ENCODE measurements around the gene TRMT11.
"Not testable (repeated sequence)": the region's sequence is repeated elsewhere in the genome, so short reads cannot be mapped to it uniquely, and the experiment has no call there.

The TRMT11 gene

DNA sequence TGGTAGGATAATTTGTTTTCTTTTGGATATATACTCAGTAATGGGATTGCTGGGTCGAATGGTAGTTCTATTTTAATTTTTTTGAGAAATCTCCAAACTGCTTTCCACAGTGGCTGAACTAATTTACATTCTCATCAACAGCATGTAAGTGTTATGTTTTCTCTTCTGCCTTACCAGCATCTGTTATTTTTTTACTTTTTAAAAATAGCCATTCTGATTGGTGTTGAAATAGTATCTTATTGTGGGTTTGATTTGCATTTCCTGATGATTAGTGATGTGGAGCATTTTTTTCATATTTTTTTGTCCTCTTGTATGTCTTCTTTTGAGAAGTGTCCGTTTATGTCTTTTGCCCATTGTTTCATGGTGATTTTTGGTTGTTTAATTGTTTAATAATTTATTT, 17.8 kb upstream of the TRMT11 start:
- Mint-ChIP-seq H3K4me1 (no peaks in the 10 kb centered on the region), H3K27ac (no peak overlapping the region), H3K9me3 (no peaks in the 10 kb centered on the region), H3K4me3 (no peak overlapping the region), H3K27me3 (ENCODE audit: low read depth, poor library complexity) (no peaks in the 10 kb centered on the region), H3K36me3 (ENCODE audit: low read depth) (peaks cover 42% of the 10 kb centered on the region)
- TF ChIP-seq, protein P1, sequence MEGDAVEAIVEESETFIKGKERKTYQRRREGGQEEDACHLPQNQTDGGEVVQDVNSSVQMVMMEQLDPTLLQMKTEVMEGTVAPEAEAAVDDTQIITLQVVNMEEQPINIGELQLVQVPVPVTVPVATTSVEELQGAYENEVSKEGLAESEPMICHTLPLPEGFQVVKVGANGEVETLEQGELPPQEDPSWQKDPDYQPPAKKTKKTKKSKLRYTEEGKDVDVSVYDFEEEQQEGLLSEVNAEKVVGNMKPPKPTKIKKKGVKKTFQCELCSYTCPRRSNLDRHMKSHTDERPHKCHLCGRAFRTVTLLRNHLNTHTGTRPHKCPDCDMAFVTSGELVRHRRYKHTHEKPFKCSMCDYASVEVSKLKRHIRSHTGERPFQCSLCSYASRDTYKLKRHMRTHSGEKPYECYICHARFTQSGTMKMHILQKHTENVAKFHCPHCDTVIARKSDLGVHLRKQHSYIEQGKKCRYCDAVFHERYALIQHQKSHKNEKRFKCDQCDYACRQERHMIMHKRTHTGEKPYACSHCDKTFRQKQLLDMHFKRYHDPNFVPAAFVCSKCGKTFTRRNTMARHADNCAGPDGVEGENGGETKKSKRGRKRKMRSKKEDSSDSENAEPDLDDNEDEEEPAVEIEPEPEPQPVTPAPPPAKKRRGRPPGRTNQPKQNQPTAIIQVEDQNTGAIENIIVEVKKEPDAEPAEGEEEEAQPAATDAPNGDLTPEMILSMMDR (IDR thresholded peaks at IDR 0.05), result no peak
- no peak for DNase-seq

DNA sequence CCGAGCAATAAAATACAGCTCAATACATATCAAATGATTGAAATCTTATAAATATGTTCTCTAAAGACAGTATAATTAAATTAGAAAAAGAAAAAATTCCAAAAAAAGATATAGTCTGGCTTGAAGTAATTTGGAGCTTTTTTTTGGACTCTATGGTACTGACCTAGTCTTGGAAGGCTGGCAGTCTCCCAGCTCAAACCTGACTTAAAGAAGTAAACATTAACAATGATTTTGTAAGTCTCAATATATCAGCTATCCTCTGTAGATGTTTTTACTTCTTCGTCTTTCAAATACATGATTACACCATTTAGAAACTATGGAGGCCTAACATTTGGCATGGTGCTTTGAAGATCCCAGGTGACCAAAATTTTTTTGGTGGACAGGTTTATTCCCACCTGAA, 15.6 kb upstream of the TRMT11 start:
- no peaks in the 10 kb centered on the region for H3K27me3 Mint-ChIP-seq (ENCODE audit: low read depth, poor library complexity)
- H3K4me3 Mint-ChIP-seq, result no peak overlapping the region
- peaks cover 46% of the 10 kb centered on the region for H3K36me3 Mint-ChIP-seq (ENCODE audit: low read depth)
- no peaks in the 10 kb centered on the region for H3K4me1 Mint-ChIP-seq
- TF ChIP-seq, protein P1 (IDR thresholded peaks at IDR 0.05), result no peak
- H3K9me3 Mint-ChIP-seq, result no peaks in the 10 kb centered on the region
- no peak for DNase-seq
- no peak overlapping the region for H3K27ac Mint-ChIP-seq

DNA sequence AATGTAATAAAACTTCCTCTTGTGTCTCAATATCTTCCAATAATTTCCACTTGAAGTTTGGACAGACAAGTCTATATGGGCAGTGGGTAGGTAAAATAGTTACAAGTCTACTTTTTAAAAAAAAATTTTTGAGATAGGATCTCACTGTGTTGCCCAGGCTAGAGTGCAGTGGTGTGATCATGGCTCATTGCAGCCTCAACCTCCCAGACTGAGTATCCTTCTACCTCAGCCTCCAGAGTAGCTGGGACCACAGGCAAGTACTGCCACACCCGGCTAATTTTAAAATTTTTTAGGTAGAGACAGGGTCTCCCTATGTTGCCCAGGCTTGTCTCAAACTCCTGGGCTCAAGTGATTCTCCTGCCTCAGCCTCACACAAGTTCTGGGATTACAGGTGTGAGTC, 13.9 kb upstream of the TRMT11 start:
- DNase-seq; H3K4me3 Mint-ChIP-seq; H3K27me3 Mint-ChIP-seq (ENCODE audit: low read depth, poor library complexity); H3K27ac Mint-ChIP-seq; H3K9me3 Mint-ChIP-seq; H3K4me1 Mint-ChIP-seq: not testable (repeated sequence)
- H3K36me3 Mint-ChIP-seq (ENCODE audit: low read depth), result peaks cover 38% of the 10 kb centered on the region

DNA sequence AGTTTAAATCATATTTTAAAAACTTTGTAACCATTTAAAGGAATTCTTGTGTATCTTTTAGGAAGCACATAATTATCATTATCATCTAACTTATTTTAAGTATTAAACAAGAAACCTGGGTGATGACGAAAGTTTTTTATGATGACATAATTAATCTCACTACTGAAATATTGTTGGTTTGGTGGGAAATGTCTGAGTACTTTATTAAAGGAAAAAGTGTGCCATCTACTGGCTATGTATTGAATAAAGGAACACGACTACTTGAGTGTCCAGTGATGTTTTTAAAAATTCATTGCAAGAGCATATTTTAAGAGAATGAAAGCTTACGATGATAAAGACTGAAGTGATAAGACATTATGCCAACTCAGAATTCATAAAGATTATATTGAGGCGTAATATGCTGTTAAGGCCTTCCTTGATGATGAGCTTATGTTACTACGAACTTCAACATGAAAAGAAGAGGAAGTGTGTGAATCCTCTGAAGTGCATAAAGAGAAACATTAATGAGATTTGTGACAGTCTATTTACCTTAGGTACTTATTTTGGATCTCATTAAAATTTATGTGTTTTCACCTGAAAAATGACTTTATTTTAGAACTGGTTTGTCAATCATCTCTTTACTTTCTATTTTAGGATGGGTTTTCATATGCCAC, 12.0 kb upstream of the TRMT11 start:
- Mint-ChIP-seq H3K4me3 (no peak overlapping the region), H3K27ac (no peak overlapping the region), H3K4me1 (no peaks in the 10 kb centered on the region), H3K36me3 (ENCODE audit: low read depth) (peaks cover 28% of the 10 kb centered on the region), H3K27me3 (ENCODE audit: low read depth, poor library complexity) (no peaks in the 10 kb centered on the region), H3K9me3 (no peaks in the 10 kb centered on the region)
- TF ChIP-seq, protein P1 (IDR thresholded peaks at IDR 0.05), result peak; percentile 51
- no peak for DNase-seq

DNA sequence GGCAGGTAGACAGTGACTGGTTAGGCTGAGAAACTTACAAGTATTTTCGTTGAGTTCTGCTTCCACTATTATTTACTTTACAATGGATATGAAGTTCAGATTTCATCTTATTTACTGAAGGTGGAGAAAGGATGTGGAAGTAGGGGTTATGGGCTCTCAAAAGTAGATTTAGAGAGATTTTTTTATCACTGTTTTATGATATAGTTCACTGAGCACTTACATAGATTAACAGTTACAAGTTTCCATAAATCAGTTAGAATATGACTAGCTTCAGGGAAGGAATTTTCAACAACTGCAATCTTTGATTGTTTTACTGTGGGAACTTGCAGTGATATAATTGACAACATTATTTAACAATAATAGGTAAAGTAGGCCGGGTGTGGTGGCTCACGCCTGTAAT, 7.2 kb upstream of the TRMT11 start:
- TF ChIP-seq, protein P1 (IDR thresholded peaks at IDR 0.05), result no peak
- no peaks in the 10 kb centered on the region for H3K9me3 Mint-ChIP-seq
- no peak for DNase-seq
- H3K27me3 Mint-ChIP-seq (ENCODE audit: low read depth, poor library complexity), result no peaks in the 10 kb centered on the region
- H3K27ac Mint-ChIP-seq, result no peak overlapping the region
- no peaks in the 10 kb centered on the region for H3K4me1 Mint-ChIP-seq
- no peak overlapping the region for H3K4me3 Mint-ChIP-seq
- H3K36me3 Mint-ChIP-seq (ENCODE audit: low read depth), result peaks cover 13% of the 10 kb centered on the region

DNA sequence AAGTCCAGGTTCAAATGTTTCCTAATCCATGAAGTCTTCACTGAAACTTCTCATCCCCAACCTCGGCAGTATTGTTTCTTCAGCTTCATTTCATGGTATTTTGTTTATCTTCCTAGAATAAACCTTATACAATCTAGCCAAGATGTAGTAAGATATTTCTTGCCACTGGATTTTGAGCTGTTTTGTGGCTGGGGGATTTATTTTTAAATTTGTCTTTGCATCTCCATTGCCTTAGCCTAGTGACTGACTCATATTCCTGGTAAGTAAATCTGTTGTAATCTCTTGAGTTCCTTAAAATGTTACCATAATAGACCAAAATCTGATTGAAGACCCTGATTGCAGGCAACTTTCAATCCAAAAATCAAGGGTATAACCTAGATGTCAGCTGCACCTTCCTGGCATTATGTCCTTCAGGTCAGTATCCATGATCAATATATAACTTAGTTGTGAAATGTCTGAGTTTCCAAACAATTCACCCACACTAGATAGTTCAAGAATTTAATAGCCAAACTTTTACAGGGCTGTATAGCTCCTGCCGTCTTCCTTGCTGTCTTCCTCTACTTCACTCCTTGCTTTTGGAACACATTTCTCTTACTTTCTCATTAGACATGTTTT, 4.7 kb upstream of the TRMT11 start:
- no peaks in the 10 kb centered on the region for H3K4me1 Mint-ChIP-seq
- H3K36me3 Mint-ChIP-seq (ENCODE audit: low read depth), result peaks cover 9% of the 10 kb centered on the region
- H3K27me3 Mint-ChIP-seq (ENCODE audit: low read depth, poor library complexity), result no peaks in the 10 kb centered on the region
- H3K4me3 Mint-ChIP-seq, result no peak overlapping the region
- TF ChIP-seq, protein P1 (IDR thresholded peaks at IDR 0.05), result no peak
- no peak for DNase-seq
- no peak overlapping the region for H3K27ac Mint-ChIP-seq
- no peaks in the 10 kb centered on the region for H3K9me3 Mint-ChIP-seq
